ENCODE results near the gene ARSK. TPM values are rescaled to one million over a fixed set of nuclear protein-coding genes. Genes with fewer than 3 reads are reported as not detected.

Gene ARSK
- total RNA-seq, 1 experiment from 2014 or later, result 8.5 TPM

DNA sequence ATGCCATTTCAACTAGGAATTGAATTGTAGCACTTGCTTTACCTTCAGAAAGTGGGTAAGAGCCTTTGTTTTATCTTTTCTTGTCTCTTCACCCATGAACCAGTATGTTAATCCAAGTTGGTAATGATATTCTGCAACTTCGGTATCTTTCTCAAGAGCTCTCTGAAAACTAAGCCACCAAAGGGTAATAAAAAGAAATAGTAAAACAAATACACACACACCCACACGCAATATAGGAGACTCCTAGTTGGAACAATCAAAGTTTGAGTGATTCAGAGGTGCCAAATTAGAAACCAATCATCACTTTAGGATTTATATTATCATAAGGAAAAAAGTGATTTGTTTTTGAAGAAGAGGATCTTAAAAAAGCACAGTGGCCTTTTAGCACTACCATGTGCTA, 30.5 kb upstream of the ARSK start:
- H3K4me1 ChIP-seq (ENCODE audit: insufficient read depth, low read length), result no peaks in the 10 kb centered on the region
- H2BK12ac ChIP-seq (ENCODE audit: insufficient read length, low read depth, low read length), result no peak overlapping the region
- H3K4ac ChIP-seq (ENCODE audit: low read depth, low read length), result no peak overlapping the region
- Mint-ChIP-seq H3K4me1 (no peaks in the 10 kb centered on the region), H3K4me3 (no peak overlapping the region), H3K9me3 (no peaks in the 10 kb centered on the region), H3K36me3 (ENCODE audit: insufficient read depth in 1 of 3, low read depth in 3 of 3) (peaks cover 6 to 60% (median 50%) of the 10 kb centered on the region in 3 experiments; a peak in 6 of 7 replicates), H3K27ac (no peak overlapping the region), H3K27me3 (ENCODE audit: low read depth) (no peaks in the 10 kb centered on the region)
- H3K79me1 ChIP-seq (ENCODE audit: insufficient read depth, low read depth, low read length, poor library complexity, severe bottlenecking), result no peaks in the 10 kb centered on the region
- H3K9ac ChIP-seq (ENCODE audit: extremely low read depth, insufficient read length, low read length), result no peak overlapping the region
- TF ChIP-seq CTCF (conservative IDR thresholded peaks at IDR 0.05), result no peak
- H4K5ac ChIP-seq (ENCODE audit: insufficient read length, low read depth, low read length), result no peak overlapping the region
- no peaks in the 10 kb centered on the region for H4K20me1 ChIP-seq (ENCODE audit: control insufficient read depth, insufficient read depth, insufficient read length)
- H4K91ac ChIP-seq (ENCODE audit: insufficient read length, low read depth, low read length), result no peak overlapping the region
- no peak overlapping the region for H3T11ph ChIP-seq (ENCODE audit: low read length)
- H2BK20ac ChIP-seq (ENCODE audit: low read depth, low read length, poor library complexity, severe bottlenecking), result no peak overlapping the region
- H3K79me2 ChIP-seq (ENCODE audit: insufficient read depth, low read length), result no peaks in the 10 kb centered on the region
- H3K27ac ChIP-seq (ENCODE audit: insufficient read length, low read depth, low read length), result no peak overlapping the region
- no peaks in the 10 kb centered on the region for H3K23me2 ChIP-seq (ENCODE audit: insufficient read length, low read depth, low read length, poor library complexity, severe bottlenecking)
- H3K27me3 ChIP-seq (ENCODE audit: insufficient read depth, low read length), result no peaks in the 10 kb centered on the region
- no peaks in the 10 kb centered on the region for H3K9me3 ChIP-seq (ENCODE audit: control insufficient read depth, low read depth, low read length)
- no peak overlapping the region for H2BK120ac ChIP-seq (ENCODE audit: low read depth, low read length, poor library complexity, severe bottlenecking)
- H3K14ac ChIP-seq (ENCODE audit: insufficient read depth, low read length), result no peak overlapping the region
- no peak for DNase-seq
- no peak overlapping the region for H3K18ac ChIP-seq (ENCODE audit: insufficient read length, low read depth, low read length)
- no peak overlapping the region for H3K56ac ChIP-seq (ENCODE audit: insufficient read length, low read depth, low read length)
- no peak overlapping the region for H2BK5ac ChIP-seq (ENCODE audit: insufficient read length, low read length)
- H2BK15ac ChIP-seq (ENCODE audit: low read depth, low read length), result no peak overlapping the region
- WGBS (ENCODE audit: extremely low coverage, insufficient read length, low lambda C conversion rate), result no CpG with 5 or more reads among the region's 2 CpGs
- no peak overlapping the region for H3K23ac ChIP-seq (ENCODE audit: insufficient read length, low read depth, low read length)
- H2AK5ac ChIP-seq (ENCODE audit: insufficient read length, low read length), result no peak overlapping the region
- H2AFZ ChIP-seq (ENCODE audit: low read length), result no peak overlapping the region
- H3K4me2 ChIP-seq (ENCODE audit: insufficient read depth, insufficient read length, low read length), result no peak overlapping the region
- H4K8ac ChIP-seq (replicated peaks; ENCODE audit: insufficient read length, low read depth, low read length), result no peak overlapping the region

Data from H9 (cell line).